K562 (cell line): ENCODE data around the gene UBTD1. TPM values are rescaled to one million over a fixed set of nuclear protein-coding genes. Genes with fewer than 3 reads are reported as not detected.

Experiments
- ATAC-seq: fragments of 200-7000 bp; cut with Tn5 transposase; 3 replicates; pipeline ENCODE4 v1.9.1; 2020; ENCODE audit warnings: moderate library complexity
- BruUV-seq: library from RNA; stranded (reverse); fragments of 400-500 nt; replicated peaks from 2 replicates; lab custom pipeline; 2021; lab: Mats Ljungman, UMichigan
- CTCF ChIA-PET: fragments of 300-600 bp; formaldehyde crosslinking; extraction: SDS; loops from one replicate; lab custom pipeline; 2021; ENCODE audit warnings: low intra/inter-chr PET ratio; lab: Yijun Ruan, JAX
- POLR2A ChIA-PET: fragments of 300-600, 350-650 bp; sonication (Branson Sonifier 250); formaldehyde crosslinking; extraction: SDS; loops from one replicate; lab custom pipeline; 2021; ENCODE audit warnings: antibody characterized with exemption, inconsistent platforms; lab: Yijun Ruan, JAX
- DNase-seq, 4 experiments: peaks; one replicate each; pipeline versions ENCODE4 v3.0.0 to v3.0.0-alpha.2; 2011 to 2018; ENCODE audit warnings: low spot score in 3 of 4, mixed read lengths in 3 of 4; ENCODE audit errors: extremely low read depth in 1 of 4
- FAIRE-seq: peaks from 2 replicates; lab custom pipeline; 2011; peaks lifted over from hg19 to GRCh38; lab: Jason Lieb, UNC
- H2AFZ ChIP-seq: 2 replicates; pipeline ENCODE4 v1.6.0; 2011; ENCODE audit warnings: low read depth, low read length, control low read depth, inconsistent platforms
- H3K27ac ChIP-seq: fragments of 200-600 bp; 3 replicates; pipeline ENCODE4 v1.8.0; 2011; ENCODE audit warnings: low read depth, mild to moderate bottlenecking, control low read depth, inconsistent platforms, low read length, moderate library complexity, mixed read lengths; ENCODE audit errors: extremely low read depth
- H3K27me3 ChIP-seq, 2 experiments: fragments of 300-600 bp in 1 of 2; 2 replicates in 1 of 2; 3 replicates in 1 of 2; pipeline versions ENCODE4 v1.6.0 to v1.8.0; 2011; ENCODE audit warnings: inconsistent platforms in 2 of 2, low read length in 2 of 2, mild to moderate bottlenecking in 1 of 2, mixed read lengths in 1 of 2, moderate library complexity in 1 of 2; ENCODE audit not compliant: control insufficient read depth in 2 of 2, insufficient read depth in 2 of 2
- H3K36me3 ChIP-seq: fragments of 300-600 bp; 3 replicates; pipeline ENCODE4 v1.8.0; 2011; ENCODE audit warnings: mild to moderate bottlenecking, low read length, inconsistent platforms; ENCODE audit not compliant: control insufficient read depth, insufficient read depth
- H3K4me1 ChIP-seq, 2 experiments: fragments of 200-600 bp in 1 of 2; replicated peaks in 1 of 2; 2 replicates in 1 of 2; 3 replicates in 1 of 2; pipeline versions ENCODE4 v1.5.1 to v1.8.0; 2011; ENCODE audit warnings: inconsistent platforms in 2 of 2, low read length in 2 of 2, mild to moderate bottlenecking in 1 of 2, mixed read lengths in 1 of 2, moderate library complexity in 1 of 2; ENCODE audit not compliant: control insufficient read depth in 2 of 2, insufficient read depth in 2 of 2
- H3K4me2 ChIP-seq: 2 replicates; pipeline ENCODE4 v1.6.1; 2011; ENCODE audit warnings: low read length, control low read depth, inconsistent platforms, mixed read lengths; ENCODE audit not compliant: insufficient read depth
- H3K4me3 ChIP-seq: fragments of 200-600 bp; sonication (generic), shearing (Covaris generic); 2 replicates; pipeline ENCODE4 v1.5.1; 2016; ENCODE audit warnings: control low read depth, inconsistent platforms
- H3K79me2 ChIP-seq: fragments of 200-600 bp; 3 replicates; pipeline ENCODE4 v1.8.0; 2011; ENCODE audit warnings: low read length, inconsistent platforms; ENCODE audit not compliant: control insufficient read depth, insufficient read depth
- H3K9ac ChIP-seq, 2 experiments: 2 replicates each; pipeline versions ENCODE4 v1.6.0 to v1.6.1; 2011; ENCODE audit warnings: low read depth in 2 of 2, low read length in 2 of 2, control low read depth in 1 of 2, inconsistent platforms in 1 of 2, mild to moderate bottlenecking in 1 of 2, mixed read lengths in 1 of 2; ENCODE audit not compliant: insufficient read depth in 1 of 2
- H3K9me1 ChIP-seq: one replicate; pipeline ENCODE4 v1.6.0; 2011; ENCODE audit warnings: inconsistent platforms, mild to moderate bottlenecking, low read length, moderate library complexity; ENCODE audit not compliant: control insufficient read depth, insufficient read depth
- H3K9me3 ChIP-seq: replicated peaks from 2 replicates; pipeline ENCODE4 v1.5.1; 2011; ENCODE audit warnings: low read depth, low read length, inconsistent platforms; ENCODE audit not compliant: control insufficient read depth, insufficient read depth
- H4K20me1 ChIP-seq: replicated peaks from 2 replicates; pipeline ENCODE4 v1.6.1; 2011; ENCODE audit warnings: low read length, inconsistent platforms, mixed read lengths; ENCODE audit not compliant: control insufficient read depth, insufficient read depth
- CTBP1 ChIP-seq: fragments of 450-650 bp; IDR thresholded peaks from 2 replicates; pipeline ENCODE4 v1.6.1; 2016; ENCODE audit warnings: borderline replicate concordance
- ESRRB ChIP-seq: fragments of 250-450 bp; sonication (Bioruptor Pico); IDR thresholded peaks from 2 replicates; pipeline ENCODE4 v1.5.0; 2020; ENCODE audit warnings: mild to moderate bottlenecking, moderate library complexity, borderline replicate concordance
- NR4A1 ChIP-seq, 2 experiments: fragments of 250-450 bp in 1 of 2; fragments of 450-650 bp in 1 of 2; sonication (Bioruptor Pico) in 1 of 2; IDR thresholded peaks; 2 replicates each; pipeline versions ENCODE4 v1.4.0 to v1.6.1; 2016 to 2020; ENCODE audit warnings: mild to moderate bottlenecking in 2 of 2, missing compliant biosample characterization in 1 of 2, missing genetic modification characterization in 1 of 2, moderate library complexity in 1 of 2
- POLR2A ChIP-seq: fragments of 450-650 bp; conservative IDR thresholded peaks from 2 replicates; pipeline ENCODE4 v1.6.1; 2016
- SOX6 ChIP-seq: fragments of 450-650 bp; IDR thresholded peaks from 2 replicates; pipeline ENCODE4 v1.6.1; 2014; ENCODE audit warnings: mild to moderate bottlenecking
- WGBS: fragments of 100-300 bp; shearing (Covaris generic); methylation state at CpG from one replicate; pipeline ENCODE4 v1.1.6; 2016; ENCODE audit warnings: low coverage, mixed read lengths; ENCODE audit not compliant: insufficient coverage; ENCODE audit errors: missing lambda C conversion rate; 5-methylcytosine and 5-hydroxymethylcytosine counted together
- in situ Hi-C: fragments of 300-500 bp; cut with MboI; formaldehyde crosslinking; loops from 4 replicates; pipeline ENCODE4 v1.15.0; 2018; ENCODE audit warnings: inconsistent platforms, mixed read lengths
- intact Hi-C: fragments of 100-400 bp; cut with micrococcal nuclease; formaldehyde crosslinking; loops from 2 replicates; pipeline ENCODE4 v1.14.2; 2022
- polyA plus RNA-seq, 8 experiments: library from polyadenylated mRNA; depleted of rRNA in 4 of 8; stranded (reverse) in 5 of 8; unstranded in 3 of 8; fragments of >200 nt; fragmentation: Nextera tagmentation in 2 of 8; fragmentation: Illumina TruSeq in 1 of 8; extraction: Ambion mirVana in 2 of 8; extraction: Trizol in 1 of 8; gene quantifications; 2 replicates each; pipeline versions ENCODE4 v1.2.1 to v1.2.3, GENCODE V29; 2011 to 2014; ENCODE audit warnings: inconsistent platforms in 1 of 8, missing spikeins in 1 of 8
- total RNA-seq, 7 experiments: library from RNA; depleted of rRNA in 6 of 7; stranded (reverse); fragments of >200 nt in 6 of 7; fragmentation: Illumina TruSeq in 2 of 7; extraction: Trizol in 2 of 7; gene quantifications; 2 replicates each; pipeline versions ENCODE4 v1.2.1 to v1.2.3, GENCODE V29; 2011 to 2021; ENCODE audit warnings: low replicate concordance in 1 of 7

UBTD1 gene
- total and polyA plus RNA-seq, 9 of the 15 experiments (the other 6 are each of a cell fraction or from before 2014, with no cell fraction given): 0.08 to 1.6 (median 0.81) TPM; not detected in 1

GRCh38 chr10:97456686-97457065 lies 42.0 kb upstream of the UBTD1 start:
- Histone ChIP-seq H3K36me3 (peaks cover 90% of the 10 kb centered on the region; the same call in 2 of the 3 replicates), H3K27ac (no peak overlapping the region), H2AFZ (no peak overlapping the region), H3K9ac (no peak overlapping the region), H3K4me3 (no peak overlapping the region), H3K79me2 (no peaks in the 10 kb centered on the region), H3K9me3 (no peaks in the 10 kb centered on the region), H3K27me3 (no peaks in the 10 kb centered on the region), H3K4me1 (peaks cover 0 to under 1% of the 10 kb centered on the region in 2 experiments; a peak in 3 of 5 replicates), H3K4me2 (no peak overlapping the region), H4K20me1 (no peaks in the 10 kb centered on the region), H3K9me1 (no peaks in the 10 kb centered on the region)
- FAIRE-seq (no peak), DNase-seq (no peak), ATAC-seq (no peak)
- BruUV-seq: no TSS peak
- POLR2A ChIA-PET: interaction anchor here (0.7 to 1.2 kb wide), 3 partner anchors 8 to 38 kb away, joined by 3 to 4 read pairs (median 3); no protein-coding TSS in a partner anchor
- CTCF ChIA-PET: no interaction called here
- intact Hi-C loops: no loop called here
- 100% methylated on average over 1 of the region's 3 CpGs for WGBS
- TF ChIP-seq ESRRB (CRISPR knock-in tag): no peak
- TF ChIP-seq POLR2A: 0 out of 2 replicates have a peak, but pooled peaks have one; percentile 6
- no peak for TF ChIP-seq NR4A1 (CRISPR knock-in tag; IDR thresholded peaks at IDR 0.05)
- TF ChIP-seq NR4A1 (tag; IDR thresholded peaks at IDR 0.05): no peak
- in situ Hi-C loops: no loop called here

DNA sequence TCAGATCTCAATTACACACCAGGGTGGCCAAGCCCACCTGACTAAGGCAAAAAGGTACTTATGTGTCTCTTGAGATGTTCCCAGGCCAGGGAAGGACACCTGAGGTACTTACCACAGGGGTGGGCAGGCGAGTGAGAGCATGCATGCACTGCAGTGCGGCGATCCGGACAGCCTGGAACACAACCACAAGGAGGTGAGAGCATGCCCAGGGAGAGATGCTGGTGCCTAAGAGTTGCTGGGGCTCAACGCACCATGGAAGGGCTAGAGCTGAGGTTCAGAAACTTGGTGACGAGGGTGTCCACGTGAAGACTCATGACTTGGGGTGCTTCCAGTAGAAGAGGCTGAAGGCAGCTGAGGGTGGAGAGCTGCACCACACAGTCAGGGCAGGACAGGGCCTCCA lies 39.6 kb upstream of the UBTD1 start:
- ATAC-seq (no peak), FAIRE-seq (no peak), DNase-seq (no peak)
- H3K4me2 ChIP-seq: no peak overlapping the region
- no peaks in the 10 kb centered on the region; a peak in 2 of 5 replicates for H3K4me1 ChIP-seq
- H3K9me1 ChIP-seq: no peaks in the 10 kb centered on the region
- ChIA-PET POLR2A (interaction anchor here (1.0 kb wide), 1 partner anchor 8 kb away, joined by 4 read pairs; no protein-coding TSS in a partner anchor), CTCF (no interaction called here)
- H4K20me1 ChIP-seq: no peaks in the 10 kb centered on the region
- intact Hi-C loops: no loop called here
- 98% methylated on average over 6 of the region's 7 CpGs for WGBS
- TF ChIP-seq SOX6 (no peak), CTBP1 (no peak)
- in situ Hi-C loops: no loop called here
- no TSS peak for BruUV-seq
- no peaks in the 10 kb centered on the region for H3K27me3 ChIP-seq
- no peak overlapping the region for H3K9ac ChIP-seq
- peaks cover 92% of the 10 kb centered on the region for H3K36me3 ChIP-seq
- no peak overlapping the region for H3K27ac ChIP-seq
- no peaks in the 10 kb centered on the region for H3K79me2 ChIP-seq
- H3K4me3 ChIP-seq: no peak overlapping the region
- H2AFZ ChIP-seq: no peak overlapping the region
- no peaks in the 10 kb centered on the region for H3K9me3 ChIP-seq
